DOHH2 (cell line): ENCODE measurements around the gene LTO1.

Experiments used
- H3F3A ChIP-seq: fragments of 200-600 bp; sonication (generic), shearing (Covaris generic); 2 replicates; pipeline ENCODE4 v1.6.0; 2016; ENCODE audit warnings: antibody characterized with exemption, mild to moderate bottlenecking; ENCODE audit not compliant: control insufficient read depth, insufficient read depth
- H3K27ac ChIP-seq: fragments of 200-600 bp; sonication (generic); 2 replicates; pipeline ENCODE4 v1.5.1; 2014; ENCODE audit warnings: low read depth, mild to moderate bottlenecking, low read length, moderate library complexity
- H3K27me3 ChIP-seq: fragments of 200-600 bp; sonication (generic); 2 replicates; pipeline ENCODE4 v1.6.1; 2014; ENCODE audit warnings: mild to moderate bottlenecking, low read length, mixed read lengths; ENCODE audit not compliant: control insufficient read depth
- H3K36me3 ChIP-seq: fragments of 200-600 bp; sonication (generic); 2 replicates; pipeline ENCODE4 v1.6.1; 2014; ENCODE audit warnings: mild to moderate bottlenecking, low read length, moderate library complexity, mixed read lengths; ENCODE audit not compliant: control insufficient read depth
- H3K4me1 ChIP-seq: fragments of 200-600 bp; sonication (generic); 2 replicates; pipeline ENCODE4 v1.6.1; 2014; ENCODE audit warnings: mild to moderate bottlenecking, low read length, mixed read lengths; ENCODE audit not compliant: control insufficient read depth
- H3K4me2 ChIP-seq: fragments of 200-600 bp; sonication (generic); 2 replicates; pipeline ENCODE4 v1.6.0; 2014; ENCODE audit warnings: mild to moderate bottlenecking, low read length, moderate library complexity
- H3K4me3 ChIP-seq: fragments of 200-600 bp; sonication (generic); 2 replicates; pipeline ENCODE4 v1.5.1; 2014; ENCODE audit warnings: mild to moderate bottlenecking, low read length, mixed read lengths
- H3K79me2 ChIP-seq: fragments of 200-600 bp; sonication (generic); 2 replicates; pipeline ENCODE4 v1.6.1; 2014; ENCODE audit warnings: mild to moderate bottlenecking, low read length, mixed read lengths; ENCODE audit not compliant: control insufficient read depth
- H3K9me2 ChIP-seq: fragments of 200-600 bp; sonication (generic); replicated peaks from 2 replicates; pipeline ENCODE4 v1.6.1; 2014; ENCODE audit warnings: mild to moderate bottlenecking, low read length, mixed read lengths; ENCODE audit not compliant: control insufficient read depth
- H3K9me3 ChIP-seq: fragments of 200-600 bp; sonication (generic); 2 replicates; pipeline ENCODE4 v1.6.1; 2014; ENCODE audit warnings: antibody characterized with exemption, low read length, mixed read lengths; ENCODE audit not compliant: control insufficient read depth, insufficient read depth
- H4K20me1 ChIP-seq: fragments of 200-600 bp; sonication (generic); 2 replicates; pipeline ENCODE4 v1.6.0; 2014; ENCODE audit warnings: low read depth, mild to moderate bottlenecking, antibody characterized with exemption, low read length, moderate library complexity; ENCODE audit not compliant: control insufficient read depth, insufficient read depth
- EZH2phosphoT487 ChIP-seq: fragments of 200-600 bp; sonication (generic); IDR thresholded peaks from 2 replicates; pipeline ENCODE4 v1.6.1; 2017; ENCODE audit warnings: borderline replicate concordance, mild to moderate bottlenecking, antibody characterized with exemption, low read length, moderate library complexity, mixed read lengths
- TF ChIP-seq, protein P1 (sequence below): fragments of 200-600 bp; sonication (generic); IDR thresholded peaks from one replicate; pipeline ENCODE4 v1.5.1; 2014; ENCODE audit warnings: antibody characterized with exemption, mild to moderate bottlenecking, low read depth, low read length; ENCODE audit not compliant: poor library complexity, severe bottlenecking

LTO1 gene

GRCh38 chr11:69630017-69630416 lies 45.1 kb downstream of the LTO1 start:
- Histone ChIP-seq H3K4me2 (no peak overlapping the region), H3K9me3 (peaks cover 3% of the 10 kb centered on the region; the same call in 1 of the 2 replicates), H3K27me3 (no peaks in the 10 kb centered on the region), H3F3A (no peaks in the 10 kb centered on the region), H3K4me1 (no peaks in the 10 kb centered on the region), H3K36me3 (no peaks in the 10 kb centered on the region), H3K27ac (no peak overlapping the region), H3K4me3 (no peak overlapping the region), H3K9me2 (no peaks in the 10 kb centered on the region), H3K79me2 (no peaks in the 10 kb centered on the region), H4K20me1 (no peaks in the 10 kb centered on the region)
- TF ChIP-seq EZH2phosphoT487, result no peak
- TF ChIP-seq, protein P1, sequence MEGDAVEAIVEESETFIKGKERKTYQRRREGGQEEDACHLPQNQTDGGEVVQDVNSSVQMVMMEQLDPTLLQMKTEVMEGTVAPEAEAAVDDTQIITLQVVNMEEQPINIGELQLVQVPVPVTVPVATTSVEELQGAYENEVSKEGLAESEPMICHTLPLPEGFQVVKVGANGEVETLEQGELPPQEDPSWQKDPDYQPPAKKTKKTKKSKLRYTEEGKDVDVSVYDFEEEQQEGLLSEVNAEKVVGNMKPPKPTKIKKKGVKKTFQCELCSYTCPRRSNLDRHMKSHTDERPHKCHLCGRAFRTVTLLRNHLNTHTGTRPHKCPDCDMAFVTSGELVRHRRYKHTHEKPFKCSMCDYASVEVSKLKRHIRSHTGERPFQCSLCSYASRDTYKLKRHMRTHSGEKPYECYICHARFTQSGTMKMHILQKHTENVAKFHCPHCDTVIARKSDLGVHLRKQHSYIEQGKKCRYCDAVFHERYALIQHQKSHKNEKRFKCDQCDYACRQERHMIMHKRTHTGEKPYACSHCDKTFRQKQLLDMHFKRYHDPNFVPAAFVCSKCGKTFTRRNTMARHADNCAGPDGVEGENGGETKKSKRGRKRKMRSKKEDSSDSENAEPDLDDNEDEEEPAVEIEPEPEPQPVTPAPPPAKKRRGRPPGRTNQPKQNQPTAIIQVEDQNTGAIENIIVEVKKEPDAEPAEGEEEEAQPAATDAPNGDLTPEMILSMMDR, result no peak

DNA sequence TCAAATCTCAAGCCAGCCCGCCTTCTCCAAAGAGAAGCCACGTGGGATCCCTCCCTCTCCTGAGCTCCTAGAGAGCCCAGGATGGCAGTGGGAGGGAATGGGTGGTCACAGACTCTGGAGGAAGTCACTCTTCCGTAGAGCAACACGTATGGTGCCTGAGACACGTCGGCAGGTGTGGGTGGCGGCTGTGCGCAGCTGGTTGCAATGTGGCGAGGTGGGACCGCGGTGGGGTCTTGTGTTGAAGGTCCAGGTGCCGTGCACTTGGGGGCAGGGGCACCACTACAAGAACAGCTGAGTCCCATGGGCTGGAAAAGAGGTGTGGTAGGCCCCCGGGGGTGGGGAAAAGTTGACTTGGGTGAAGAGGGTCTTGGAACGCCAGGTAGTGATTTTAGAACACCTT lies 47.6 kb downstream of the LTO1 start:
- no peak for TF ChIP-seq EZH2phosphoT487
- TF ChIP-seq, protein P1, result no peak
- Histone ChIP-seq H4K20me1 (no peaks in the 10 kb centered on the region), H3K4me2 (no peak overlapping the region), H3K36me3 (no peaks in the 10 kb centered on the region), H3K4me3 (no peak overlapping the region), H3K9me3 (peaks cover 3% of the 10 kb centered on the region; the same call in 1 of the 2 replicates), H3K79me2 (no peaks in the 10 kb centered on the region), H3K27me3 (no peaks in the 10 kb centered on the region), H3K9me2 (no peaks in the 10 kb centered on the region), H3K27ac (no peak overlapping the region), H3F3A (no peaks in the 10 kb centered on the region), H3K4me1 (no peaks in the 10 kb centered on the region)

DNA sequence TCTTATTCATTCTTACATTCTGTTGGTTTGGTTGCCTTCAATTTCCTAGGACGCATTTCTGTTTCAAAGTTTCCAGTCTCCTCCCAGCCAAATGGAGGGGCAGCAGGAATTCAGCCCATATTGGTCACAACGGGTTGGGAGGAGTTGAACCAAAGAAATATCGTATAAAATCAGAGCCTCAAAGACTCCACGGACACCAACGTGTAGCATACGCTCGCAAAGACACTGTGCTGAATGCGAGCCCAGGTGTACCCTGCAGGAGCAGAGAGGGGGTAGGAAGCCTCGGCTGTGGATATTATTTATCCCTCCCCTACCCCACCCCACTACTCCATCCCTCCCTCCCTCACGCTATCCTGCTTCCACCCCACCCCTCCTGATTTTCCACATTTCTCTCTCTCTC lies 49.7 kb downstream of the LTO1 start:
- Histone ChIP-seq H3K36me3 (no peaks in the 10 kb centered on the region), H3K4me2 (no peak overlapping the region), H3K9me3 (peaks cover 3% of the 10 kb centered on the region; the same call in 1 of the 2 replicates), H3K27ac (no peak overlapping the region), H3K9me2 (no peaks in the 10 kb centered on the region), H3K4me1 (no peaks in the 10 kb centered on the region), H4K20me1 (no peaks in the 10 kb centered on the region), H3K79me2 (no peaks in the 10 kb centered on the region), H3F3A (no peaks in the 10 kb centered on the region), H3K4me3 (no peak overlapping the region), H3K27me3 (no peaks in the 10 kb centered on the region)
- TF ChIP-seq, protein P1, result no peak
- TF ChIP-seq EZH2phosphoT487, result no peak
